ENCODE results near the gene MYH10.

Gene MYH10

GRCh38 chr17:8654822-8655221 lies 24.3 kb upstream of the MYH10 start:
- Histone ChIP-seq H3K4me1 (peaks cover 0 to 9% (median 0%) of the 10 kb centered on the region in 10 experiments; a peak in 7 of 20 replicates), H3K9me3 (replicated peaks in 1 of 11) (peaks cover 16 to 39% (median 33%) of the 10 kb centered on the region in 11 experiments; a peak in 21 of 22 replicates), H4K20me1 (no peaks in the 10 kb centered on the region), H3K4me3 (no peak overlapping the region), H3K4me2 (peak overlapping the region in 4 of 11 experiments; percentile 6 to 34 (median 21); a peak in 5 of 22 replicates), H3K27ac (no peak overlapping the region), H3K27me3 (no peaks in the 10 kb centered on the region), H3K9ac (no peak overlapping the region), H3K36me3 (no peaks in the 10 kb centered on the region)
- TF ChIP-seq Cebpa-rat (IDR thresholded peaks at IDR 0.05), result no peak

- TF ChIP-seq Cebpa-rat (IDR thresholded peaks at IDR 0.05), result no peak
Observed at GRCh38 chr17:8651013-8651412, 20.5 kb upstream of the MYH10 start.

GRCh38 chr17:8650119-8650499 lies 19.6 kb upstream of the MYH10 start:
- Histone ChIP-seq H3K4me2 (no peak overlapping the region), H3K9me3 (replicated peaks in 1 of 11) (no peaks in the 10 kb centered on the region), H3K36me3 (no peaks in the 10 kb centered on the region), H3K27me3 (no peaks in the 10 kb centered on the region), H3K4me1 (peaks cover 0 to 8% (median 0%) of the 10 kb centered on the region in 10 experiments; a peak in 7 of 20 replicates), H3K27ac (no peak overlapping the region), H3K9ac (no peak overlapping the region), H4K20me1 (no peaks in the 10 kb centered on the region), H3K4me3 (no peak overlapping the region)
- TF ChIP-seq Cebpa-rat (IDR thresholded peaks at IDR 0.05), result no peak

More at GRCh38 chr17:8651013-8651412, 20.5 kb upstream of the MYH10 start:
- Histone ChIP-seq H3K36me3 (no peaks in the 10 kb centered on the region), H3K9ac (no peak overlapping the region), H3K9me3 (replicated peaks in 1 of 11) (peaks cover 0 to 3% (median 2%) of the 10 kb centered on the region in 11 experiments; a peak in 10 of 22 replicates), H3K27ac (no peak overlapping the region), H4K20me1 (no peaks in the 10 kb centered on the region), H3K4me2 (no peak overlapping the region), H3K27me3 (no peaks in the 10 kb centered on the region), H3K4me3 (no peak overlapping the region), H3K4me1 (peaks cover 0 to 9% (median 0%) of the 10 kb centered on the region in 10 experiments; a peak in 7 of 20 replicates)

- Histone ChIP-seq H3K4me3 (no peak overlapping the region), H3K4me2 (no peak overlapping the region), H3K27ac (no peak overlapping the region), H3K27me3 (no peaks in the 10 kb centered on the region), H3K36me3 (no peaks in the 10 kb centered on the region), H3K9ac (no peak overlapping the region), H4K20me1 (no peaks in the 10 kb centered on the region), H3K4me1 (peaks cover 0 to 1% (median 0%) of the 10 kb centered on the region in 10 experiments; a peak in 5 of 20 replicates), H3K9me3 (replicated peaks in 1 of 11) (no peaks in the 10 kb centered on the region)
- TF ChIP-seq Cebpa-rat (IDR thresholded peaks at IDR 0.05), result no peak
Observed at GRCh38 chr17:8649157-8650118, 18.9 kb upstream of the MYH10 start.

- Histone ChIP-seq H3K4me1 (no peaks in the 10 kb centered on the region), H3K9me3 (replicated peaks in 1 of 11) (no peaks in the 10 kb centered on the region), H3K4me3 (no peak overlapping the region), H3K9ac (no peak overlapping the region), H4K20me1 (no peaks in the 10 kb centered on the region), H3K4me2 (no peak overlapping the region), H3K36me3 (no peaks in the 10 kb centered on the region), H3K27ac (no peak overlapping the region), H3K27me3 (no peaks in the 10 kb centered on the region)
- no peak for TF ChIP-seq Cebpa-rat (IDR thresholded peaks at IDR 0.05)
Observed at GRCh38 chr17:8647956-8648355, 17.4 kb upstream of the MYH10 start.

GRCh38 chr17:8647202-8647601 lies 16.7 kb upstream of the MYH10 start:
- Histone ChIP-seq H3K27me3 (no peaks in the 10 kb centered on the region), H3K4me1 (no peaks in the 10 kb centered on the region), H3K4me2 (no peak overlapping the region), H3K27ac (no peak overlapping the region), H3K9me3 (replicated peaks in 1 of 11) (peaks cover 0 to 5% (median 0%) of the 10 kb centered on the region in 11 experiments; a peak in 3 of 22 replicates), H4K20me1 (no peaks in the 10 kb centered on the region), H3K36me3 (no peaks in the 10 kb centered on the region), H3K9ac (no peak overlapping the region), H3K4me3 (no peak overlapping the region)
- TF ChIP-seq Cebpa-rat (IDR thresholded peaks at IDR 0.05), result no peak

- no peak overlapping the region for H3K4me2 ChIP-seq
- H3K9ac ChIP-seq, result no peak overlapping the region
- H3K4me1 ChIP-seq, result no peaks in the 10 kb centered on the region
- no peak overlapping the region for H3K4me3 ChIP-seq
- H3K27me3 ChIP-seq, result no peaks in the 10 kb centered on the region
- H3K27ac ChIP-seq, result no peak overlapping the region
- no peaks in the 10 kb centered on the region for H3K36me3 ChIP-seq
- TF ChIP-seq Cebpa-rat (IDR thresholded peaks at IDR 0.05), result 0 out of 22 replicates have a peak, but pooled peaks of 2 of the 11 experiments have one; percentile 10 to 23
- H3K9me3 ChIP-seq (replicated peaks in 1 of 11), result peaks cover 0 to 10% (median 0%) of the 10 kb centered on the region in 11 experiments; a peak in 3 of 22 replicates
- no peaks in the 10 kb centered on the region for H4K20me1 ChIP-seq
Observed at GRCh38 chr17:8644507-8644902, 14.0 kb upstream of the MYH10 start.

- H3K4me1 ChIP-seq, result peaks cover 0 to under 1% (median 0%) of the 10 kb centered on the region in 10 experiments; a peak in 1 of 20 replicates
- no peaks in the 10 kb centered on the region for H3K36me3 ChIP-seq
- H3K27me3 ChIP-seq, result no peaks in the 10 kb centered on the region
- no peak for TF ChIP-seq Cebpa-rat (IDR thresholded peaks at IDR 0.05)
- H3K9me3 ChIP-seq (replicated peaks in 1 of 11), result peaks cover 0 to 10% (median 0%) of the 10 kb centered on the region in 11 experiments; a peak in 3 of 22 replicates
- no peak overlapping the region for H3K4me2 ChIP-seq
- H3K27ac ChIP-seq, result no peak overlapping the region
- no peak overlapping the region for H3K9ac ChIP-seq
- H4K20me1 ChIP-seq, result no peaks in the 10 kb centered on the region
- H3K4me3 ChIP-seq, result no peak overlapping the region
Observed at GRCh38 chr17:8643855-8644506, 13.5 kb upstream of the MYH10 start.

GRCh38 chr17:8639709-8640108 lies 9.2 kb upstream of the MYH10 start:
- Histone ChIP-seq H4K20me1 (no peaks in the 10 kb centered on the region), H3K27me3 (no peaks in the 10 kb centered on the region; a peak in 1 of 22 replicates), H3K9ac (no peak overlapping the region), H3K4me3 (no peak overlapping the region), H3K4me1 (peaks cover 0 to 4% (median 0%) of the 10 kb centered on the region in 10 experiments; a peak in 2 of 20 replicates), H3K27ac (no peak overlapping the region), H3K9me3 (replicated peaks in 1 of 11) (peaks cover 0 to 10% (median 0%) of the 10 kb centered on the region in 11 experiments; a peak in 3 of 22 replicates), H3K36me3 (no peaks in the 10 kb centered on the region), H3K4me2 (no peak overlapping the region)
- no peak for TF ChIP-seq Cebpa-rat (IDR thresholded peaks at IDR 0.05)

Measured in BLaER1 treated with 17β-estradiol and CSF1 and Interleukin-3, amounts not matched to agents 10 nM and 100 nM (cell line).